ENCODE data around the gene CYP4F12. TPM values are rescaled to one million over a fixed set of nuclear protein-coding genes. Genes with fewer than 3 reads are reported as not detected.

CYP4F12 gene
- total RNA-seq, 1 experiment from 2014 or later, result not detected

DNA sequence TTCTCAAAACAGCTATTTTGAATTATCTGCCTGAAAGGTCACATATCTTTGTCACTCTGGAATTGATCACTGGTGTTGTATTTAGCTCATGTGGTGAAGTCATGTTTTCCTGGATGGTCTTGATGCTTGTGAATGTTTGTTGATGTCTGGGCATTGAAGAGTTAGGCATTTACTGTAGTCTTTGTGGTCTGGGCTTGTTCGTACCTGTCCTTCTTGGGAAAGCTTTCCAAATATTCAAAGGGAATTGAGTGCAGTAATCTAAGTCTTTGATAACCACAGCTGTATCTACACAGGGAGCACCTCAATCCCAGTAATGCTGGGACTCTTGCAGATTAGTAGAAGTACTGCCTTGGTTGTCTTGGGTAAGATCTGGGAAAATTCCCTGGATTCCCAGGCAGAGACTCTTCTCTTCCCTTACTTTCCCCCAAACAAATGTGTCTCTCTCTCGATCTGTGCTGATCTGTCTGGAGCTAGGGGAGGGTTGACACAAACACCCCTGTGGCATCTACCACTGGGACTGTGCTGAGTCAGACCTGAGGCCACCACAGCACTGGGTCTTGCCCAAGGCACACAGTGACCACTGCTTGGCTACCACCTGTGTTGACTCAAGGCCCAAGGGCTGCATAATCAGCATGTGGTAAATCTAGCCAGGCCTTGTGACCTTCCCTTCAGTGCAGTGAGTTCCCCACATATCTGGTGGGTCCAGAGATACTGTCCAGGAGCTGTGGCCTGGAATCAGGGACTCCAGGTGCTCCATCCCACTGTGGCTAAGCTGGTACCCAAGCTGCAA is 37.7 kb upstream of the CYP4F12 start:
- Mint-ChIP-seq H3K4me3 (no peak overlapping the region), H3K27me3 (ENCODE audit: low read depth) (peaks cover 3% of the 10 kb centered on the region), H3K36me3 (ENCODE audit: insufficient read depth in 1 of 3, low read depth in 3 of 3) (peaks cover 0 to 19% (median 3%) of the 10 kb centered on the region in 3 experiments; a peak in 4 of 7 replicates), H3K9me3 (peaks cover 82 to 87% of the 10 kb centered on the region in 2 experiments), H3K27ac (no peak overlapping the region), H3K4me1 (no peaks in the 10 kb centered on the region)
- no peak overlapping the region for H2BK15ac ChIP-seq (ENCODE audit: low read depth, low read length)
- no peaks in the 10 kb centered on the region for H3K23me2 ChIP-seq (ENCODE audit: insufficient read length, low read depth, low read length, poor library complexity, severe bottlenecking)
- no peak overlapping the region for H3K4ac ChIP-seq (ENCODE audit: low read depth, low read length)
- no peak overlapping the region for H3T11ph ChIP-seq (ENCODE audit: low read length)
- H4K91ac ChIP-seq (ENCODE audit: insufficient read length, low read depth, low read length), result no peak overlapping the region
- no peak overlapping the region for H3K9ac ChIP-seq (ENCODE audit: extremely low read depth, insufficient read length, low read length)
- H4K5ac ChIP-seq (ENCODE audit: insufficient read length, low read depth, low read length), result no peak overlapping the region
- H3K23ac ChIP-seq (ENCODE audit: insufficient read length, low read depth, low read length), result no peak overlapping the region
- no peaks in the 10 kb centered on the region for H3K79me2 ChIP-seq (ENCODE audit: insufficient read depth, low read length)
- H2BK12ac ChIP-seq (ENCODE audit: insufficient read length, low read depth, low read length), result no peak overlapping the region
- H3K4me1 ChIP-seq (ENCODE audit: insufficient read depth, low read length), result no peaks in the 10 kb centered on the region
- TF ChIP-seq CTCF (conservative IDR thresholded peaks at IDR 0.05), result no peak
- no peak for DNase-seq
- no peak overlapping the region for H3K14ac ChIP-seq (ENCODE audit: insufficient read depth, low read length)
- H3K27ac ChIP-seq (ENCODE audit: insufficient read length, low read depth, low read length), result no peak overlapping the region
- H2BK120ac ChIP-seq (ENCODE audit: low read depth, low read length, poor library complexity, severe bottlenecking), result no peak overlapping the region
- peaks cover 80% of the 10 kb centered on the region for H3K9me3 ChIP-seq (ENCODE audit: control insufficient read depth, low read depth, low read length)
- no peak overlapping the region for H2BK5ac ChIP-seq (ENCODE audit: insufficient read length, low read length)
- no peaks in the 10 kb centered on the region for H3K79me1 ChIP-seq (ENCODE audit: insufficient read depth, low read depth, low read length, poor library complexity, severe bottlenecking)
- no peaks in the 10 kb centered on the region for H3K27me3 ChIP-seq (ENCODE audit: insufficient read depth, low read length)
- no peak overlapping the region for H3K56ac ChIP-seq (ENCODE audit: insufficient read length, low read depth, low read length)
- no peak overlapping the region for H2AK5ac ChIP-seq (ENCODE audit: insufficient read length, low read length)
- no peak overlapping the region for H4K8ac ChIP-seq (replicated peaks; ENCODE audit: insufficient read length, low read depth, low read length)
- H2BK20ac ChIP-seq (ENCODE audit: low read depth, low read length, poor library complexity, severe bottlenecking), result no peak overlapping the region
- WGBS (ENCODE audit: extremely low coverage, insufficient read length, low lambda C conversion rate), result no CpG with 5 or more reads among the region's 2 CpGs
- H2AFZ ChIP-seq (ENCODE audit: low read length), result no peak overlapping the region
- H3K4me2 ChIP-seq (ENCODE audit: insufficient read depth, insufficient read length, low read length), result no peak overlapping the region
- H3K18ac ChIP-seq (ENCODE audit: insufficient read length, low read depth, low read length), result no peak overlapping the region
- H4K20me1 ChIP-seq (ENCODE audit: control insufficient read depth, insufficient read depth, insufficient read length), result no peaks in the 10 kb centered on the region

All from H9 (cell line).